GM21423 (cell line): ENCODE data around the gene SLC26A8.
"Not testable (repeated sequence)": the region's sequence is repeated elsewhere in the genome, so short reads cannot be mapped to it uniquely, and the experiment has no call there.

Experiments used
- ATAC-seq: cut with Tn5 transposase; IDR thresholded peaks from one replicate; pipeline ENCODE4 v1.9.1; 2021; ENCODE audit warnings: mild to moderate bottlenecking, moderate library complexity; ENCODE audit not compliant: unreplicated experiment

SLC26A8 gene

GRCh38 chr6:36018339-36018738 is 6.1 kb downstream of the SLC26A8 start:
- ATAC-seq = no peak

- no peak for ATAC-seq
Observed at GRCh38 chr6:36015666-36016065, 8.8 kb downstream of the SLC26A8 start.

GRCh38 chr6:36000451-36000850 is 24.0 kb downstream of the SLC26A8 start:
- no peak for ATAC-seq

- no peak for ATAC-seq
Observed at GRCh38 chr6:35993150-35993549, 31.3 kb downstream of the SLC26A8 start.

GRCh38 chr6:35988047-35988446 is 36.4 kb downstream of the SLC26A8 start:
- not testable (repeated sequence) for ATAC-seq

GRCh38 chr6:35984701-35985100 is 39.7 kb downstream of the SLC26A8 start:
- no peak for ATAC-seq

- no peak for ATAC-seq
Observed at GRCh38 chr6:35980991-35981645, 43.3 kb downstream of the SLC26A8 start.

- ATAC-seq = not testable (repeated sequence)
Observed at GRCh38 chr6:35980126-35980525, 44.3 kb downstream of the SLC26A8 start.

GRCh38 chr6:35977308-35977707 is 47.1 kb downstream of the SLC26A8 start:
- ATAC-seq = no peak

GRCh38 chr6:35973670-35974222 is 50.7 kb downstream of the SLC26A8 start:
- no peak for ATAC-seq

GRCh38 chr6:35972471-35973367 is 51.7 kb downstream of the SLC26A8 start:
- ATAC-seq = no peak

- ATAC-seq = no peak
Observed at GRCh38 chr6:35970181-35970580, 54.3 kb downstream of the SLC26A8 start.

- no peak for ATAC-seq
Observed at GRCh38 chr6:35969646-35970045, 54.8 kb downstream of the SLC26A8 start.

- ATAC-seq = no peak
Observed at GRCh38 chr6:35968821-35969220, 55.6 kb downstream of the SLC26A8 start.

GRCh38 chr6:35967076-35967774 is 57.2 kb downstream of the SLC26A8 start:
- no peak for ATAC-seq

GRCh38 chr6:35962779-35963560 is 61.5 kb downstream of the SLC26A8 start:
- ATAC-seq = no peak

GRCh38 chr6:35960187-35960586 is 64.3 kb downstream of the SLC26A8 start:
- ATAC-seq = no peak

- ATAC-seq = no peak
Observed at GRCh38 chr6:35955970-35956369, 68.5 kb downstream of the SLC26A8 start.

- no peak for ATAC-seq
Observed at GRCh38 chr6:35955521-35955920, 68.9 kb downstream of the SLC26A8 start.

- no peak for ATAC-seq
Observed at GRCh38 chr6:35955071-35955470, 69.4 kb downstream of the SLC26A8 start.
